Measurements from ENCODE around the gene MED26.

DNA sequence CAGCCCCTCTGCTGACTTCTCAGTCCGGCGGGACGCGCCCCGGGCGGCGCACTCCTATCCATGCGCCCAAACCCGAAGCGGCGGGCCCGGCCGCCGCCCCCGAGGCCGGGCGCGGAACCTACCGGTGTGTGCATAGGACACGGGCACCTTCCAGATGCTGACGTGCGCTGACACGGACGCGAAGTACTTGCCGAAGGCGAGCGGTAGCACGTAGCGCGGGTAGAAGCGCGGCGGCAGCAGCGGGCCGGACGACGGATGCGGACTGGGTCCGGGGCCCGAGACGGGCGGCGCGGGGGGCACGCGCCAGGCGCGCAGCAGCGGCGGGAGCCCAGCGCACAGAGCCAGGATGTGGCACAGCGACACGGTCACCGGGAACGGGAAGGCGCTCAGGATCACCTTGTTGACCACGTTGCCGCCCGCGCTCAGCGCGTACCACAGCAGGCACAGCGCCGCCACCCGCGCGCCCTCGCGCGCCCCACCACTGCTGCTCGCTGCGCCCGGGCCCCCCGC is 56.1 kb downstream of the MED26 start:
- TF ChIP-seq, protein P1, sequence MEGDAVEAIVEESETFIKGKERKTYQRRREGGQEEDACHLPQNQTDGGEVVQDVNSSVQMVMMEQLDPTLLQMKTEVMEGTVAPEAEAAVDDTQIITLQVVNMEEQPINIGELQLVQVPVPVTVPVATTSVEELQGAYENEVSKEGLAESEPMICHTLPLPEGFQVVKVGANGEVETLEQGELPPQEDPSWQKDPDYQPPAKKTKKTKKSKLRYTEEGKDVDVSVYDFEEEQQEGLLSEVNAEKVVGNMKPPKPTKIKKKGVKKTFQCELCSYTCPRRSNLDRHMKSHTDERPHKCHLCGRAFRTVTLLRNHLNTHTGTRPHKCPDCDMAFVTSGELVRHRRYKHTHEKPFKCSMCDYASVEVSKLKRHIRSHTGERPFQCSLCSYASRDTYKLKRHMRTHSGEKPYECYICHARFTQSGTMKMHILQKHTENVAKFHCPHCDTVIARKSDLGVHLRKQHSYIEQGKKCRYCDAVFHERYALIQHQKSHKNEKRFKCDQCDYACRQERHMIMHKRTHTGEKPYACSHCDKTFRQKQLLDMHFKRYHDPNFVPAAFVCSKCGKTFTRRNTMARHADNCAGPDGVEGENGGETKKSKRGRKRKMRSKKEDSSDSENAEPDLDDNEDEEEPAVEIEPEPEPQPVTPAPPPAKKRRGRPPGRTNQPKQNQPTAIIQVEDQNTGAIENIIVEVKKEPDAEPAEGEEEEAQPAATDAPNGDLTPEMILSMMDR (IDR thresholded peaks at IDR 0.05 in 2 of 3, conservative IDR thresholded peaks at IDR 0.05 in 1 of 3; ENCODE audit: control insufficient read depth in 2 of 3, extremely low read depth in 1 of 3, insufficient read depth in 1 of 3, low read depth in 3 of 3, low read length in 3 of 3): no peak
- TF ChIP-seq, protein P2, sequence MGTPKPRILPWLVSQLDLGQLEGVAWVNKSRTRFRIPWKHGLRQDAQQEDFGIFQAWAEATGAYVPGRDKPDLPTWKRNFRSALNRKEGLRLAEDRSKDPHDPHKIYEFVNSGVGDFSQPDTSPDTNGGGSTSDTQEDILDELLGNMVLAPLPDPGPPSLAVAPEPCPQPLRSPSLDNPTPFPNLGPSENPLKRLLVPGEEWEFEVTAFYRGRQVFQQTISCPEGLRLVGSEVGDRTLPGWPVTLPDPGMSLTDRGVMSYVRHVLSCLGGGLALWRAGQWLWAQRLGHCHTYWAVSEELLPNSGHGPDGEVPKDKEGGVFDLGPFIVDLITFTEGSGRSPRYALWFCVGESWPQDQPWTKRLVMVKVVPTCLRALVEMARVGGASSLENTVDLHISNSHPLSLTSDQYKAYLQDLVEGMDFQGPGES (IDR thresholded peaks at IDR 0.05): no peak
- TF ChIP-seq RFX5 (IDR thresholded peaks at IDR 0.05; ENCODE audit: low read depth, low read length) (no peak), BRCA1 (IDR thresholded peaks at IDR 0.05; ENCODE audit: low read depth, low read length) (no peak), REST (IDR thresholded peaks at IDR 0.05; ENCODE audit: low read depth, low read length) (no peak), YY1 (IDR thresholded peaks at IDR 0.05; ENCODE audit: low read depth, low read length) (no peak), ZNF274 (IDR thresholded peaks at IDR 0.05; ENCODE audit: insufficient read depth, insufficient read length) (no peak), BACH1 (IDR thresholded peaks at IDR 0.05; ENCODE audit: borderline replicate concordance) (peak; percentile 38; the same call in 1 of the 2 replicates), RELA (IDR thresholded peaks at IDR 0.05; ENCODE audit: borderline replicate concordance, partially characterized antibody) (no peak), RAD51 (IDR thresholded peaks at IDR 0.05) (no peak), JUND (IDR thresholded peaks at IDR 0.05; ENCODE audit: low read depth, low read length) (no peak), NFIC (IDR thresholded peaks at IDR 0.05; ENCODE audit: low read depth, low read length) (no peak)
- TF ChIP-seq, protein P3, sequence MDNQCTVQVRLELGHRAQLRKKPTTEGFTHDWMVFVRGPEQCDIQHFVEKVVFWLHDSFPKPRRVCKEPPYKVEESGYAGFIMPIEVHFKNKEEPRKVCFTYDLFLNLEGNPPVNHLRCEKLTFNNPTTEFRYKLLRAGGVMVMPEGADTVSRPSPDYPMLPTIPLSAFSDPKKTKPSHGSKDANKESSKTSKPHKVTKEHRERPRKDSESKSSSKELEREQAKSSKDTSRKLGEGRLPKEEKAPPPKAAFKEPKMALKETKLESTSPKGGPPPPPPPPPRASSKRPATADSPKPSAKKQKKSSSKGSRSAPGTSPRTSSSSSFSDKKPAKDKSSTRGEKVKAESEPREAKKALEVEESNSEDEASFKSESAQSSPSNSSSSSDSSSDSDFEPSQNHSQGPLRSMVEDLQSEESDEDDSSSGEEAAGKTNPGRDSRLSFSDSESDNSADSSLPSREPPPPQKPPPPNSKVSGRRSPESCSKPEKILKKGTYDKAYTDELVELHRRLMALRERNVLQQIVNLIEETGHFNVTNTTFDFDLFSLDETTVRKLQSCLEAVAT (IDR thresholded peaks at IDR 0.05): no peak

Data from GM12878 (cell line).